ENCODE data around the gene LMBR1.
"Not testable (repeated sequence)": the region's sequence is repeated elsewhere in the genome, so short reads cannot be mapped to it uniquely, and the experiment has no call there.

LMBR1 gene

DNA sequence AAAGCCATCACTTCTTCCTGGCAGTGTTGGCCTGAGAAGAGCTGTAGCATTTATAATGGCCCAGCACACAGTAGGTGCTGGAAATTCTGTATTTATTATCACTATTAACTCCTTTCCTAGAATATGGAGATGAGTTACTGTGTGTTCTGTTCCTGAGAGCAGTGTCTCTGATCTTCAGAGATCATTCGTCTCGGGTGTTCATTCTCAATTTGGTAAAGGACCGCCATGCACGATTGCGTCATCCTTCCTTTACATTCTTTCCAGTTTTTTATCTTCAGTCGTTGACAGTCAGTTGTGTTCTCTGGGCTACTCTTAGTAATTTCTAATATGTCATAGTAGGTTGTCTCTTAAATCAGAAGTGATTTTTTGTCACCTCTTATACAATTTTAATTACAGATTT, 233.8 kb downstream of the LMBR1 start:
- no peak for DNase-seq (ENCODE audit: low read depth in 1 of 2, low spot score in 1 of 2)

DNA sequence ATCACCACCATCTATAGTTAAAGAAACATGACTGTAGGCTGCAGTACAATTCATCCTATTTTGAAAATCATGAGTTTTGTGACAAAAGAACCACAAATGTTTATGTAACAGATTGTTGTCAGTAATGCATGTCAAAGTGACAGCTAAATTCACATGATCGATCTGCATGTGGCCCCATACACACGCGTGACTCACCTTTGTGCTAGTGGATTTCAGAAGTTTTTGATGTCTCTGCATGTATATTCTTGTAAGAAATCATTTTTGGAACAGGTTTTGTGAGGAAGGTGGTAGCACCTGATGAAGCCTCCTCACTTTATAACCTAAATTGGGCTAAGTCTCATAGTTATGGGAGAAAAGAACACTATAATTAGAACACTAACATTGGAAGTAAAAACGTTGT, 235.3 kb downstream of the LMBR1 start:
- no peak for DNase-seq (ENCODE audit: low read depth in 1 of 2, low spot score in 1 of 2)

DNA sequence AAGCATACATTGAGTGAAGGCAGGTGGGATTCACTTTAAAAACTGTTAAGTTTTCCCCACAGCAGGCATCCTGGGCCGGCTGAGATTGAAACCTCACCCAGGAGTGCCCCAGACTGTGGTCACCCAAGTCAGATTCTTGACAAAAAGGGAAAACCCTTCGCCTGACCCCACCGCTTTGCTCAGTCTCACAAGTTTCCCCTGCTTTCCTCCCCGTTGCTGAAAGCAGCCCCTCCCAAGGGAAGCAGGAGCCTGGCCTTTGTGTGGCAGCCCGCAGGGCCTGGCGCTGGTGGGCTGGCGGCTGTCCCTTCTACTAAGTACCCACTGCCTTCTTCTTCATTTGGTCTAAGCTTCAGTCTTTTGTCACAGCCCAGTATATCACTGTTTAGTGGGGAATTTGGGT, 236.4 kb downstream of the LMBR1 start:
- no peak for DNase-seq (ENCODE audit: low read depth in 1 of 2, low spot score in 1 of 2)

DNA sequence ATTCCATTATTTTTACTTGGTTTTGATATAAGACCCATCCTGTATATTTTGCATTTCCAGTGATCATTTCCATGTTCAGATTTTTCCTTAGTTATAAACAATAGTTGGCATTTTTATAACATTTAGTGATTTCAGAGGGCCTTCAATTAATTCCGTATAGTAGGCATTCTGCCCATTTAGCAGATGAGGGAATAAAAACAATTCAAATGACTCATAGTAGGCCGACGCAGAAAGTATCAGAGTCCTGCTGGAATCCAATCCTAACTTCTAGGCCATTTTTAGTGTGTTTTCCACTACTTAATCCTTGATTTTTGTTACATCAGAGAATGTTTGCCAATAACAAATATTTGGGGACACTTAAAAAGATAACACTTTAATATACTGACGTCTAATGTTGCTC, 237.0 kb downstream of the LMBR1 start:
- no peak for DNase-seq (ENCODE audit: low read depth in 1 of 2, low spot score in 1 of 2)

DNA sequence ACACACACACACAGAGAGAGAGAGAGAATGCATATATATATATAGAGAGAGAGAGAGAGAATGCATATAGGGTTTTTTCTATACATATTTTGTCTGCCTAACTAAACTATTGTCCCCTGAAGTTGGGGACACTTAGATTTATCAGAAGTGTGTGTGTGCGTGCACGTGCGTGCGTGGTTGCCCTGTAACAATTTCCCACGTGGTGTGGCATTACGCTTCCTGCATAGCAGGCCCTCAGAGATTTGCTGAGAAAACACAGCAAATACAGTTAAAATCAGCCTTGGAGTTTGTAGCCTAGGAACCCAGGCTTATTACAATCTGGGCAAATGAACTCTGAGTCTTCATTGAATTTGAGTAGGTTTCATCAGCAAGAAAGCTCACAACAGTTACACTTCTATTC, 237.7 kb downstream of the LMBR1 start:
- DNase-seq (ENCODE audit: low read depth in 1 of 2, low spot score in 1 of 2): no peak

DNA sequence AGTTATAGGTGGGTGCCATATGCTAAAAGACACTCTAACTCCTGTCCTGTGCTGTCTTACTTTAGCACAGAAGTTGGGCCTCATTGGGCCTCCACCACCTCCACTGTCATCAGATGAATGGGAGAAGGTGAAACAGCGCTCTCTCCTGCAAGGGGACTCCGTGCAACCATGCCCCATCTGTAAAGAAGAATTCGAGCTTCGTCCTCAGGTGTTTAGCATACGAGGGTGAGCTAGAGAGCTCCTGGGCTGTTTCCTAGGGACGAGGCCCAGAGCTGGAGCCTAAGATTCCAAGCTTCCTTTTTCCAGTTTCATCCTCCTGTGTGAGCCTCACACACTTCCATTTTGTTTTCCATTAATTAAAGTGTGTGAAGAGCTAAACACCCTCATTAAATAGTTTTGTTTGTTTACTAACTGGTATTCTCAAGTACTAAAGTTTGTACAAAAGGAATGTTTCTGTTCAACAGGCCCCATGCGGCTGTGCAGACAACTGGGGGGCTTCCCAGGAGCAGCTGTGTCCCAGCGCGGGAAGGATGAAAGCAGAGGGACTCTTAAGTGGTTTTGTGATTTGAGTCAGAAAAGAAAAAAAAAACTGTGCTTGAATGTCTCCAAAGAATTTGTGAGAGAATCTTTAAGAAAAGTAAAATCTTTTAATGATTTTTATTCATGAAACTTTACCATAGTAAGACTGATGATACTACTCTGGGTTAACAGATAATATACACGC, 238.3 kb downstream of the LMBR1 start:
- no peak for DNase-seq (ENCODE audit: low read depth in 1 of 2, low spot score in 1 of 2)

DNA sequence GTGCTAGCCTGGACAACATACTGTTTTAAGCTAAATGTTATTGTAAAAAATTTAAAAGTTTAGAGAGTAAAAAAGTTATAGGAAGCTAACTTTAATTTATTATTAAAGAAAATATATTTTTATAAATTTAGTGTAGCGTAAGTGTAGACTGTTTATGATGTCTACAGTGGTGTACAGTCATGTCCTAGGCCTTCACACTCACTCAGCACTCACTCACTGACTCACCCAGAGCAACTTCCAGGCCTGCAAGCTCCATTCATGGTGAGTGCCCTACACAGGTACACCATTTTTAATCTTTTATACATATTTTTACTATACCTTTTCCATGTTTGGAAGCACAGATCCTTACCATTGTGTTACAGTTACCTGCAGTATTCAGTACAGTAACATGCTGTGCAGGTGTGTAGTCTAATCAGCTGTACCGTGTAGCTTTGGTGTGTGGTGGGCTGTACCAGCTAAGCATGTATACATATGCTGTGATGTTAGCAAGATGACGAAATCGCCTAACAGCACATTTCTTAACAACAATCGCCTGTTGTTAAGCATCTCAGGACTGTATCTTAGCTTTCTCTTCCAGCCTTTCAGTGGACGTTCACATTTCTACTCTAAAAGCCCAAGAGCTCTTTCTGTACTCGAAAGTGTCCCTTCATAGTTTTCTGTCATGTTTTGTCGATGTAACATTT, 240.0 kb downstream of the LMBR1 start:
- no peak for DNase-seq (ENCODE audit: low read depth in 1 of 2, low spot score in 1 of 2)

DNA sequence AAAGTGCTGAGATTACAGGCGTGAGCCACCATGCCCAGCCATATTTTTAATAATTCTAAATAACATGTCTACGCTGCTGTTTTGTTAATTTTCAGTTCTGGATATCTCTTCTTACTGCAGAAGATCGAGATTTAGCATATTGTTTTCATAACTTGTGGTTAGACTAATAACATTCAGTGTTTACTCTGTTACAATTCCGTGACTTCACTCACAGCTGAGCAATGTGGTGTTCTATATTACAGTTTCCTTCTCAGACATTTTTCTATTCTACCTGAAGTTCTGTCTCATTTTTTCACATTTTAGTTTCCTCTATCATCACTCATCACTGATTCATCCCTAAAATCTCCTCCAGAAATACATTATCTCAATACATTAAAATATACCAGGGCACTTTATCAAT, 241.5 kb downstream of the LMBR1 start:
- DNase-seq (ENCODE audit: low read depth in 1 of 2, low spot score in 1 of 2): no peak

DNA sequence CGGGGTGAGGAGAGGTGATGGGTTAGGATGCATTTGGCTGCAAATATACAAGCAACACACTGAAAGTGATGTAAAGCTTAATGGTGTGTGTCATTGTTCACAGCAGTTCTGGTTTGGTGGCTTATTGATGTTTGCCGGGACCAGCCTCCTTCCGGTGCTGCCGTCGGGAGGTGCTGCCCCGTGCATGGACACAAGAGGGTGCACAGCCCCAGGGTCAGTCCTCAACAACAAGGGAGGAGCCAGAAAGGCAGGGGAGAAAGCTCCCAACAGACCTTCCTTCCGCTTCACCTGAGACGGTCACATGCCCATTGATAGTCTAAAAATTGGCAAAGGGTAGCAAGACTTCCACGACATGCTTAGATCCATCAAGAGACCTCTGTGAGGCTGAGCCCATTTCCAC, 242.9 kb downstream of the LMBR1 start:
- no peak for DNase-seq (ENCODE audit: low read depth in 1 of 2, low spot score in 1 of 2)

DNA sequence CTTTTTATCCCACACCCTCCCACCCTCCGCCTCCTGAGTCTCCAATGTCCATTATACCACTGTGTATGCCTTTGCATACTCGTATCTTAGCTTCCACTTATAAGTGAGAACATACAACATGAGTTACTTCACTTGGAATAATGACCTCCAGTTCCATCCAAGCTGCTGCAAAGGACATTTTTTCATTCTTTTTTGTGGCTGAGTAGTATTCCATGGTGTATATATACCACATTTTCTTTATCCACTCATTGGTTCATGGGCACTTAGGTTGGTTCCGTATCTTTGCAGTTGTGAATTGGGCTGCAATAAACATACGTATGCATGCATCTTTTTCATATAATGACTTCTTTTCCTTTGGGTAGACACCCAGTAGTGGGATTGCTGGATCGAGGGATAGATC, 245.7 kb downstream of the LMBR1 start:
- DNase-seq (ENCODE audit: low read depth in 1 of 2, low spot score in 1 of 2): not testable (repeated sequence)

DNA sequence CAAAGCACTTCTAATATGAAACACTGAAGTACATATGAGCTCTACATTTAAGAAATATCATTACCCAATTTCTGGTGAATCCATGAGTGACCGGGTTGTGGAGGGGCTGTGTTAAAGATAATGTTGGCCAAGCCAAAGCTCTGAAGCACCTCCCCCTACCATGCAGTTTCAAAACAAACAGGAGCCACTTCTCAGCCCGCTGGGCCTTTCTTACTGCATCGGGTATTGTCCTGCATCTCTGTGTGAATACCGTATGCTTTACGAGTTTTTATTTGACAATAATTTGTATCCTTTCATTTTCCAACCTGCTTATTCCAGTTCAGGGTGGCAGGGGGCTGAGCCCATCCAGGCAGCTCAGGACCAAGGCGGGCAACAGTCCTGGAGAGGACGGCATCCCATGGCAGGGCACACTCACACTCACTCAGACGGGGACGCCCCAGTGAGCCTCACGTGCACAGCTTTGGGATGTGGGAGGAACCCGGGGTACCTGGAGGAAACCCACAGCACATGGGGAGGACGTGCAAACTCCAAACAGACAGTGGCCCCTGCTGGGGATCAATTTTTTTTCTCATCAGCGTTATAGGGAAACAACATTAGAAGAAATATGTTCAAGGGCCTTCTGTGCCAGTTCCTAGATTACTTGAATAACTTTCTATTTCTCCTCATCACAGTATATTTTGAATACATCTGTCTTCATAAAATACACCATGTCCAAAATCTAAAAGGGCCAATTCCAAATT, 250.5 kb downstream of the LMBR1 start:
- DNase-seq (ENCODE audit: low read depth in 1 of 2, low spot score in 1 of 2): no peak

DNA sequence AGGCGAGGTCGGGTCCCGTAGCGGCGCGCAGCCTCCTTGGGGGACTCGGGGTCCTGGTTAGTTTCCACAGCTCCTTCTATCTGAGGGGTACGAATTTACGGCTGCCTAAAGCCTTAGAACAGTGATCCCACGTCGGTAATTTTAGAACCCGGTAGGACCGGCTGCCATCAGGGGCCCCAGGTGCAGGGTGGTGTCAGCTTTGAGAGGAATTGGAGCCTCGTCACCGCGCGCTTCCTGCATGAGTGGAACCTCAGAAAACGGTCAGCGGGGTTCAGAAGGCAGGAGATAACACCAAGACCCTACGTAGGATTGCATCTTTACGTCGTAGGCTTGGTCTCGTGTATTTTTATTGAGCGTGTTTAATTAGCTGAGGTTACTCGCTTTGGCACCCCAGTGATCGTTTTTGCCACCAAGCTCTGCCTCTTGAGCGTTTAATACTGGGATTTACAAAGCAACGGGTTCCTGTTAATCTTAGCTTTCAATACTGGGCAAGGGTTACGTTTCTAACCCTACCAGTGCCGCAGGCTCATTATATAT, 252.0 kb downstream of the LMBR1 start:
- no peak for DNase-seq (ENCODE audit: low read depth in 1 of 2, low spot score in 1 of 2)

DNA sequence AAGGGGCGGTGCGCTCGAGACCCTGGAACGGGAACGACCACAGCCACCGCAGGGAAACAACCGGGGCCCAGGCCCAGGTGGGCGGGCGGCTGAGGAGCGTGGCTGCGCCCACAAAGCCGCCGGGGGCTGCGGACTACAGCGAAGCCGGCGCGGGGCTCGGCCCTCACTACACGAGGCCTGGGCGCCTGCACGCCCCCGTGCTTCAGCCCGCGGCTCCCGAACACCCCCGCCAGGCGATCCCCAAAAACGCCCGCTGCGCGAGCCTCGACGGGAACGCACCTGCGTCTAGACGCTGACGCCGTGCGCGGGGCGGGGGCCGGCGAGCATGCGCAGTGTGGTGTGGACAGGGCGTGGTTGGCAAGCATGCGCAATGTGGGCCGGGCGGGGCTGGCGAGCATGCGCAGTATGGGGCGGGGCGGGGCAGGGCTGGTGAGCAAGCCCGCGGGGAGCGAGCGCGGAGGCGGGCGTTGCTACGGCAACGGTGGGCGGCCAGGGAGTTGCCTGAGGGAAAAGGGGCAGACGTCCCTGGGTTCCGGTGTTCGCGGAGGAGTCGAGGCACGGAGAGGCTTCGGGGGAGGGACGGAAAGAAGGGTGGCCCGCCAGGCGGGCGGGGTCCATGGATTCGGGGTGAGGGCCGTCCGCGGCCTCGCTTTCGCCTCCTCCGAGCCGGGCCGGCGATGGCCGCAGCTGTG, 252.6 kb downstream of the LMBR1 start, which contains the start of gene RNF32:
Gene RNF32, plus strand, starts transcription at position 518 of the 692 bp plus-strand sequence. CDS start 3,104 bp downstream, outside the sequence.
- peak; percentile 89 to 100 for DNase-seq (ENCODE audit: low read depth in 1 of 2, low spot score in 1 of 2)

DNA sequence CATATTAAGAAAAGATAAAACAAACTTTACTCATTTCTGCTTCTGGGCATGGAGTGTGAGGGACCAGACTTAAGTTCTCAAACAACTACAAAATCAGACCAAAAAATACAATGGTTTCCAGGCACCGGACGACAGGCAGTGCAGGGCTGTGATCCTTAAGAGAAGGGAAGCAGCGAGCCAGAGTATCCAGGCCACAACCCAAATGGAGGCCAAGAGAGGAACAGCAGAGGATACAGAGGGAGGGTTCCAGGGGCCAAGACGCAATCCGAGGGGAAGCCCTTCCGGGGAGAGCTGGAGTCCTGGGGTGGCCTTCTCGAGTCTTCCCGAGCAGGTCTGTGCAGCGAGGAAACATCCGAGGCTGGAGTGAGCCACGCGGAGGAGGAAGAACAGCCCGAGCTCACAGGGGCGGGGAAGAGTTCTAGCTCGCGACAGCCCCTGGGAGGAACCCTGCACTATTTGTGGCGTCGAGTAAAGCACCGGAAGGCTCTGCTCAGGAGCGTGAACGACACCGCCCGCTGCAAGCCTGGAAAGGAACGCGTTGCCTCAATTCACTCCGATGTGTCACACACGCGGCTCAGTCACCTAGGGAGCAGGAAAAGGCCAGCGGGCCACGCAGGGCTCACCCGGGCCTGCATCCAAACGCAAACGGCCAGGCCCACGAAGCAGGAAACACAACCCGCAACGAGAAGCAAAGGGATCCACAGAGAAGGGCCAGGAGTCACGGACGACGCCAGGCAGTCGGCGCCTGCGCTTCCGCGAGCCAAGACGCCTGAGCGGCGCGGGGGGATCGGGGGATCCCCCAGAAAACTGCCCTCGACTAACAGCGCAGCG, 253.3 kb downstream of the LMBR1 start:
- DNase-seq (ENCODE audit: low read depth in 1 of 2, low spot score in 1 of 2): no peak

DNA sequence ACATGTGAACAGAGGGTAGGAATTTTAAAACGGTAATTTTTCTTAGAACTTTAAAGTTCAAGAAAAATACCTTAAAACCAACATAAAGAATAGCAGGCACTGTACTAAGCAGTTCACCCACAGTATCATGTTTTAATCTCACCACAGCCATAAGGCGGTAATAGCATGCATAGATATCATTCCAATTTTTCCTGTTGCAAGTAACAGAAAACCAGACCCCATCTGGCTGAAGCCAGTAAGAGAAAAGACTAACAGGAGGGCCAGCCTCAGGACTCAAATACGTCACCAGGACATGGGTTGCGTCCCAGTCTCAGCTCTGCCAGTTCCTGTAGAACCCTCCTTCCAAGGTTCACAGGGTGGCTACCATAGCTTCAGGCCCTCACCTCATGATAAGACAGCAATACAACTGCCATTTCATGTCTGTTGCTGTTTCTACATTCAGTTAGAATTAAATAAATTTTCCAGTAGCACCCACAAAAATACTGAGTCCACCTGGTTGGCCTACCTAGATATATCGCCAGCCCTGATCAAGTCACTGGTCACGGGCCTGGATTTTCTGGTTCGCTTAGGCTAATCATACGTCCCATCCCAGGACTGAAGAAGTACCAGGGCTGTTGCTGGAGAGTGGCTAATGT, 254.4 kb downstream of the LMBR1 start:
- DNase-seq (ENCODE audit: low read depth in 1 of 2, low spot score in 1 of 2): no peak

DNA sequence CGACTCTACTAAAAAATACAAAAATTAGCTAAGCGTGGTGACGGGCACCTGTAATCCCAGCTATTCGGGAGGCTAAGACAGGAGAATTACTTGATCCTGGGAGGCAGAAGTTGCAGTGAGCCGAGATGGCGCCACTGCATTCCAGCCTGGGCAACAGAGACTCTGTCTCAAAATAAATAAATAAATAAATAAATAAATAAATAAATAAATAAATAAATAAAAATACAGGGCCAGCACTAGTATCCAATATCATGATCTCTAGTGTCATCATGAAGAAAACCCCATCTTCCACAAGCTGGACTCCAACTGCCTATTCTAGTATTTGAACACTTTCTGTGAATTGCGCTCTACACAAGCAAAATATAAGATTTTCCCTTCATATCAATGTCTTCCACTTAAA, 255.9 kb downstream of the LMBR1 start:
- not testable (repeated sequence) for DNase-seq (ENCODE audit: low read depth in 1 of 2, low spot score in 1 of 2)

DNA sequence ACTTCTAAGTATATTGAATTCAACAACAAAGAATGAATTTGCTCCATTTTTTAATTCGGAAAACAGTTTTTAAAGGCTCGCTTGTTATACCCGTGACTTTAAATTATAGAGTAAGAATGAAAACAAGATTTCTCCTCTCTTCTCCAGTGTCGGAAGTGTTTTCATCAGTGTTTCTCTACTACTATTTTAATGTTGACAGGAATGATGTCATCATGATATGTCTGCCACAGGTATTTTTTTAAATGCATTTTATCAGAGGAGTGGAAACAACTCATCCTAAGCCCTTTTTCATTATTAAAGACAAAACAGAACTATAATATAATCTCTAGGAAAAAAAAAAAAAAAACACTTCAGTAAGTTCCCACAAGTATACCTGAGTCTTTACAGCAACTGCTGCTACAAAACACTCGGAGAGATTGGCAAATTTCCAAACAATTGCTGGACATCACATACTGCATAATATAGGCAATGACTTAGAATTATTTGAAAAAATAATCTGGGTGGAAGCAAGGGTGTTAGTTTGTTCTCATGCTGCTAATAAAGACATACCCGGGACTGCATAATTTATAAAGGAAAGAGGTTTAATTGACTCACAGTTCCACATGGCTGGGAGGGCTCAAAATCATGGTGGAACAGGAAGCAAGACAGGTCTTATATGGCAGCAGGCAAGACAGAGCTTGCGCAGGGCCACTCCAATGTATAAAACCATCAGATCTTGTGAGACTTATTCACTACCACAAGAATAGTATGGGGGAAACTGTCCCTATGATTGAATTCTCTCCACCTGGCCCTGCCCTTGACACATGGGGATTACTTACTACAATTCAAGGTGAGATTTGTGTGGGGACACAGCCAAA, 257.2 kb downstream of the LMBR1 start:
- DNase-seq (ENCODE audit: low read depth in 1 of 2, low spot score in 1 of 2): no peak

DNA sequence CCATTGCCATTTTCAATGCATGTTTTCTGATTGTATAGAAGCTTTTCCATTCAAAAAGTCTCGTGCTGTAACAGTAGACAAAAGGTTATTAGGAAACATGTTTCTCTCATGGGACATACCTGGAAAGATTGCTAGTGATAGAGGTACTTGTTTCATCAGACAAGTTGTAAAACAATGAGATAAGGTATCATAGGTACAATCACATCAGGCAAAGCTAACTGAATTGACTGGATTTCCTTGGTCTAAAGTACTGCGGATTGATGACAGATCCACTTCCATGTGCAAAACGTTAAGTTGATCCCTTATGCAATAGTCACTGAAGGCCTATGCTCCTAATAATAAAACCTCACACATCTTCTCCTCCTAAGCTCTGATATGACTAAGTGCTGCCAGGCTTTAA, 258.9 kb downstream of the LMBR1 start:
- DNase-seq (ENCODE audit: low read depth in 1 of 2, low spot score in 1 of 2): no peak

DNA sequence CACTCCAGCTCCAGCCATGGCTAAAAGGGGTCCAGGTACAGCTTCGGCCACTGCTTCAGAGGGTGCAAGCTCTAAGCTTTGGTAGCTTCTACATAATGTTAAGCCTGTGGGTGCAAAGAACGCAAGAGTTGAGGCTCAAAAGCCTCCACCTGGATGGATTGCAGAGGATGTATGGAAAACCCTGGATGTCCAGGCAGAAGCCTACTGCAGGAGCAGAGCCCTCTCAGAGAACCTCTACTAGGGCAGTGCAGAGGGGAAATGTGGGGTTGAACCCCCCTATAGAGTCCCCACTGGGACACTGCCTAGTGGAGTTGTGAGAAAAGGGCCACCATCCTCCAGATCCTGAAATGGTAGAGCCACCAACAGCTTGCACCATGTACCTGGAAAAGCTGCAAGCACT, 263.1 kb downstream of the LMBR1 start:
- no peak for DNase-seq (ENCODE audit: low read depth in 1 of 2, low spot score in 1 of 2)
